GM11168 (cell line): ENCODE data around the gene RASSF7.
"Not testable (repeated sequence)": the region's sequence is repeated elsewhere in the genome, so short reads cannot be mapped to it uniquely, and the experiment has no call there.

Source experiments
- in situ Hi-C: fragments of 300-500 bp; cut with MboI; formaldehyde crosslinking; loops from one replicate; pipeline ENCODE4 v1.12.0; 2022; ENCODE audit warnings: low sequenced_read_pairs; ENCODE audit not compliant: unreplicated experiment

Gene RASSF7

GRCh38 chr11:560305-561147 is at the start of gene RASSF7, which contains the start of gene LMNTD2:
RASSF7 (plus strand) TSS chr11:560970; CDS start chr11:561769, 799 bp downstream.
LMNTD2 (minus strand) TSS chr11:560738; CDS start chr11:560716, 22 bp downstream.
- in situ Hi-C loops = no loop called here

GRCh38 chr11:512761-513595 is 47.8 kb upstream of the RASSF7 start:
- in situ Hi-C loops = no loop called here

GRCh38 chr11:514606-515005 is 46.2 kb upstream of the RASSF7 start:
- in situ Hi-C loops = no loop called here

GRCh38 chr11:515131-515530 is 45.6 kb upstream of the RASSF7 start:
- in situ Hi-C loops = no loop called here

- in situ Hi-C loops = no loop called here
Measured at GRCh38 chr11:516400-516799, 44.4 kb upstream of the RASSF7 start.

- in situ Hi-C loops = not testable (repeated sequence)
Measured at GRCh38 chr11:516918-517685, 43.7 kb upstream of the RASSF7 start.

- in situ Hi-C loops = no loop called here
Measured at GRCh38 chr11:518463-519202, 42.1 kb upstream of the RASSF7 start.

- in situ Hi-C loops = no loop called here
Measured at GRCh38 chr11:520428-521176, 40.2 kb upstream of the RASSF7 start.

- in situ Hi-C loops = no loop called here
Measured at GRCh38 chr11:521177-521688, 39.5 kb upstream of the RASSF7 start.

- in situ Hi-C loops = no loop called here
Measured at GRCh38 chr11:526192-526591, 34.6 kb upstream of the RASSF7 start.

- in situ Hi-C loops = no loop called here
Measured at GRCh38 chr11:528166-528814, 32.5 kb upstream of the RASSF7 start.

GRCh38 chr11:528815-529727 is 31.7 kb upstream of the RASSF7 start:
- in situ Hi-C loops = no loop called here

- in situ Hi-C loops = no loop called here
Measured at GRCh38 chr11:529728-530411, 30.9 kb upstream of the RASSF7 start.

GRCh38 chr11:530960-531831 is 29.6 kb upstream of the RASSF7 start:
- in situ Hi-C loops = no loop called here

GRCh38 chr11:531919-532526 is 28.7 kb upstream of the RASSF7 start:
- in situ Hi-C loops = no loop called here
